Nephron (organoid): ENCODE results near the gene SLC25A4.
"Not testable (repeated sequence)": the region's sequence is repeated elsewhere in the genome, so short reads cannot be mapped to it uniquely, and the experiment has no call there.

Source experiments
- H3K27ac Mint-ChIP-seq, 3 experiments: 2 replicates each; pipeline ENCODE4 v1.8.0; 2020; ENCODE audit warnings: mixed read lengths in 3 of 3, mild to moderate bottlenecking in 2 of 3, moderate library complexity in 1 of 3
- H3K27me3 Mint-ChIP-seq: 2 replicates; pipeline ENCODE4 v1.8.0; 2021; ENCODE audit warnings: low read depth, mild to moderate bottlenecking, moderate library complexity, mixed read lengths
- H3K36me3 Mint-ChIP-seq: 2 replicates; pipeline ENCODE4 v1.8.0; 2020; ENCODE audit warnings: low read depth, mixed read lengths
- H3K4me1 Mint-ChIP-seq: 2 replicates; pipeline ENCODE4 v1.8.0; 2020; ENCODE audit warnings: mixed read lengths
- H3K4me3 Mint-ChIP-seq, 3 experiments: 2 replicates each; pipeline ENCODE4 v1.8.0; 2020; ENCODE audit warnings: mild to moderate bottlenecking in 3 of 3, mixed read lengths in 3 of 3, moderate library complexity in 2 of 3
- H3K9me3 Mint-ChIP-seq: 2 replicates; pipeline ENCODE4 v1.8.0; 2020; ENCODE audit warnings: mixed read lengths
- CTCF ChIP-seq, 3 experiments: fragments of 200-600 bp; sonication (generic); IDR thresholded peaks; one replicate each; pipeline ENCODE4 v1.5.0; 2021; ENCODE audit warnings: antibody characterized with exemption in 3 of 3; ENCODE audit not compliant: unreplicated experiment in 3 of 3

SLC25A4 gene

DNA sequence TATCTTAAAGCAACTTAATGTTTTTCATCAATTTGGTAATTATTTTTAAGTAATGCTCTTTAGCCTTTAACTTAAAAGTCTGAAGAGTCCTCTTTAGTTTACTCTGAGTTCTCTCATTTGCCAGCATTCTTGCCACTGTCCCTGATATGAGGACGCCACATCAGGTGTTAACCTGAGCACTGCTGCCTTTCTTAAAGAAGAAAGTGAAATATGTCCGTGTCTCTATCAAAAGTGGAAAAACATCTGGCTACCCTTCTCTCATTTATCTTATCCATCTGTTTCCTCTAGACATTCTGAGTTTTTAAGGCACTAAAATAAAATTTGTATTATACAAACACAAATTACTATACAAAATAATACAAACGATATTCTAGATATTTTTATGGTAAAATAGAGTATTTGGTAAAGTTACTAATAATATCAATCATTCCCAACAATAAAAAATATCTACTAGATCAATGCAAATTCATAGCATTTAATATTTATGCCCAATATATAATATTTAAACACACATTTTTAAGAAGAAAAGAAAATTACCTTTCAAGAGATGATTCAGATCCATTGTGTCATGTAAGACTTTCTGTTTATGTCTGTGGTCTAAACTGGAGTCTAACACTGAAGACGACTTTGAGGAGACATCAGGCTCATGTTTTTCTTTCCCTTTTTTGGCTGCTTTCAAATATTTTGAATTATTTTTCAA, 46.7 kb downstream of the SLC25A4 start:
- no peaks in the 10 kb centered on the region for H3K27me3 Mint-ChIP-seq
- TF ChIP-seq CTCF (IDR thresholded peaks at IDR 0.05; ENCODE audit: unreplicated experiment in 3 of 3): no peak
- no peak overlapping the region for H3K4me3 Mint-ChIP-seq
- H3K36me3 Mint-ChIP-seq: peaks cover 33% of the 10 kb centered on the region
- H3K27ac Mint-ChIP-seq: no peak overlapping the region
- peaks cover 9% of the 10 kb centered on the region for H3K4me1 Mint-ChIP-seq
- no peaks in the 10 kb centered on the region for H3K9me3 Mint-ChIP-seq

- TF ChIP-seq CTCF (IDR thresholded peaks at IDR 0.05; ENCODE audit: unreplicated experiment in 3 of 3): no peak
- Mint-ChIP-seq H3K27me3 (no peaks in the 10 kb centered on the region), H3K27ac (no peak overlapping the region), H3K36me3 (peaks cover 33% of the 10 kb centered on the region), H3K4me1 (peaks cover 9% of the 10 kb centered on the region), H3K9me3 (no peaks in the 10 kb centered on the region), H3K4me3 (no peak overlapping the region)
Observed at GRCh38 chr4:185190306-185190856, 47.3 kb downstream of the SLC25A4 start.

DNA sequence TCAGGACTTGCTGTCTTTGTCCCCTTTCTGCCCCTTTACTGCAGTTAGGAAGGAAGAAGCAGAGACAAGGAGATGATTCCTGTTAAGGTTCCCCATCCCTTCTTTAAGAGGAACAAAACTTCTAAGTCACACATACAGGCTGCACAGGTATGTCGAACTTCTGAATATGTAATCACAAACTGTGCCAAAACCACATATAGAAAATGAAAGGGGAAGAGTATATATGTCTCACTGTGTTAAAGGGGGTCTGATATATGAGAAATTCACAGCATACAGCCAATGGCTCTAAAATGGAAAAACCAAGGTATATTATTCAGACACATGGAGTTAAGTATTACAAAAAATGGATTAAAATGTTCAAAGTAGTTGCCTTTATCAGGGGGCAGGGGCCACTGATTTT, 49.0 kb downstream of the SLC25A4 start:
- TF ChIP-seq CTCF (IDR thresholded peaks at IDR 0.05; ENCODE audit: unreplicated experiment in 3 of 3): no peak
- no peak overlapping the region for H3K4me3 Mint-ChIP-seq
- no peaks in the 10 kb centered on the region for H3K9me3 Mint-ChIP-seq
- no peak overlapping the region for H3K27ac Mint-ChIP-seq
- peaks cover 4% of the 10 kb centered on the region for H3K4me1 Mint-ChIP-seq
- no peaks in the 10 kb centered on the region for H3K27me3 Mint-ChIP-seq
- H3K36me3 Mint-ChIP-seq: peaks cover 29% of the 10 kb centered on the region

DNA sequence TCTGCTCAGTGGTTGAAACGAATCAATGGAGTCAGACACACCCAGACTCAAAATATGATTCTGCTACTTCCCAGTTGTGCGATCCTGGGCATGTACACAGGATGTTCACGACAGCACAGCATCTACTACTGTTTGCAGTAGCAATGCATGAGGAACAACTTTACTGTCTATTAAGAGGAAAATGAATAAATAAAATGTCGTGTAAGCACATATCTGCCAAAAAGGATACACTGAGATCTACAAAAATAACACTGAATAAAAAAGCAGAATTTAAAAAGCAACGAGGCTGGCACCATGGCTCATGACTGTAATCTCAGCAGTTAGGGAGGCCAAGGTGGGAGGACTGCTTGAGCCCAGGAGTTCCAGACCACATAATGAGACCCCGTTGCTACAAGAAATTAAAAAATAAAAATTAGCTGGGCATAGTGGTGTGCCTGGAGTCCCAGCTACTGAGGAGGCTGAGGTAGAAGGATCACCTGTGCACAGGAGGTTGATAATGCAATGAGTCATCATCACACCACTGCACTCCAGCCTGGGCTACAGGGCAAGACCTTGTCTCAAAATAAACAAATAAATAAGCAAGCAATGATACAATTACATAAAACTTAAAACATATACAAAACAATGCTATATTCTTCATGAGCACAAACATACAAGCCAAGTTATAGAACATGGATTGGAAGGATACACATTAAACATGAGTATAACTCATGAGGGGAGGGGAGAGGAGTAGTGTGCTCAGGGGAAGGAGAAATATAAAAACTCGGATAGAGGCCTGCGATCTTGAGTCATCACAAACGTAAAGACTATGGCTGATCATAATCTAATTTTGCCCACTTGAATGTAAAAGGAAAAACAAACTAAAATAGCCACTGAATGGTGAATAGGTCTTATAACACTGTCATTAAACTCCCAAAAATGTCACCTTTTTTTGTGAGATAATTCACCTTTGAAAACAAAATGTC, 52.1 kb downstream of the SLC25A4 start:
- H3K9me3 Mint-ChIP-seq: no peaks in the 10 kb centered on the region
- no peak overlapping the region for H3K27ac Mint-ChIP-seq
- no peaks in the 10 kb centered on the region for H3K27me3 Mint-ChIP-seq
- H3K4me3 Mint-ChIP-seq: no peak overlapping the region
- peaks cover 5% of the 10 kb centered on the region for H3K4me1 Mint-ChIP-seq
- peaks cover 24% of the 10 kb centered on the region for H3K36me3 Mint-ChIP-seq
- TF ChIP-seq CTCF (IDR thresholded peaks at IDR 0.05; ENCODE audit: unreplicated experiment in 3 of 3): no peak

DNA sequence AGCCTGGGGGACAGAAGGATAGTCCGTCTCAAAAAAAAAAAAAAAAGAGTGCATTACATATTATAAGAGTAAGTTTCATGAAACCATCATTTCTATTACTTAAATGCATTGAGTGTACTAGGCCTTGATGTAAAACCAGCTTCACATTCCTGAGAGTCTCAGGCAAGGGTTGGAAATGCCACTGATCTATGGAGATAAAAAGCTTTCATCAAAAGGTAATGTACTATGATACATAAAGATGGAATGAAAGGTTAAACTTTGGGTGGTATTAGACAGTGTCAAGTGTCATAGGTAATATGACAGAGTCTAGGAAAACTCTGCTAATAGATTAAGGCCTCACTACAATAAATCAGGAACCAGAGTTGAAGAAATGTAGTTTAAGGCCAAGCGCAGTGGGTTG, 53.4 kb downstream of the SLC25A4 start:
- no peaks in the 10 kb centered on the region for H3K9me3 Mint-ChIP-seq

GRCh38 chr4:185198189-185198588, 55.1 kb downstream of the SLC25A4 start:
- H3K36me3 Mint-ChIP-seq, H3K9me3 Mint-ChIP-seq, H3K27me3 Mint-ChIP-seq, H3K4me3 Mint-ChIP-seq: not testable (repeated sequence)
- Mint-ChIP-seq H3K27ac (peak overlapping the region in 1 of 3 experiments; percentile 48), H3K4me1 (peaks cover 20% of the 10 kb centered on the region)

More for the DNA sequence above, 53.4 kb downstream of the SLC25A4 start:
- Mint-ChIP-seq H3K27me3 (no peaks in the 10 kb centered on the region), H3K4me1 (peaks cover 5% of the 10 kb centered on the region), H3K36me3 (peaks cover 15% of the 10 kb centered on the region), H3K27ac (no peak overlapping the region), H3K4me3 (no peak overlapping the region)
- TF ChIP-seq CTCF (IDR thresholded peaks at IDR 0.05; ENCODE audit: unreplicated experiment in 3 of 3): no peak
